Fibroblast of pulmonary artery (primary cell): ENCODE data around the gene MSH3.
"Not testable (repeated sequence)": the region's sequence is repeated elsewhere in the genome, so short reads cannot be mapped to it uniquely, and the experiment has no call there.

ENCODE experiments used
- DNase-seq: peaks from one replicate; pipeline ENCODE4 v3.0.0-alpha.2; 2010; ENCODE audit warnings: low read depth
- H3K4me3 ChIP-seq: replicated peaks from 2 replicates; pipeline ENCODE4 v1.5.1; 2011; ENCODE audit warnings: low read depth, mild to moderate bottlenecking, control low read depth, low read length, moderate library complexity
- CTCF ChIP-seq: IDR thresholded peaks from 2 replicates; pipeline ENCODE4 v1.5.1; 2011; ENCODE audit warnings: mild to moderate bottlenecking, control low read depth, low read length, inconsistent platforms; ENCODE audit errors: missing control alignments

Gene MSH3

GRCh38 chr5:80654054-80654390 lies 430 bp upstream of the MSH3 start:
- no peak for TF ChIP-seq CTCF
- no peak for DNase-seq
- peak overlapping the region; percentile 77 for H3K4me3 ChIP-seq

GRCh38 chr5:80655231-80655774 lies 851 bp downstream of the MSH3 start:
- peak; percentile 30 for DNase-seq
- no peak for TF ChIP-seq CTCF
- H3K4me3 ChIP-seq, result peak overlapping the region; percentile 77

GRCh38 chr5:80656425-80656824 lies 2.0 kb downstream of the MSH3 start:
- DNase-seq, result no peak
- H3K4me3 ChIP-seq, result no peak overlapping the region
- TF ChIP-seq CTCF, result no peak

GRCh38 chr5:80659106-80659505 lies 4.7 kb downstream of the MSH3 start:
- peak; percentile 4 for DNase-seq
- no peak for TF ChIP-seq CTCF

GRCh38 chr5:80660661-80661060 lies 6.2 kb downstream of the MSH3 start:
- H3K4me3 ChIP-seq, result not testable (repeated sequence)

More at GRCh38 chr5:80659106-80659505, 4.7 kb downstream of the MSH3 start:
- H3K4me3 ChIP-seq, result no peak overlapping the region

GRCh38 chr5:80662108-80662507 lies 7.7 kb downstream of the MSH3 start:
- no peak overlapping the region for H3K4me3 ChIP-seq
- DNase-seq, result no peak
- TF ChIP-seq CTCF, result no peak

More at GRCh38 chr5:80660661-80661060, 6.2 kb downstream of the MSH3 start:
- not testable (repeated sequence) for DNase-seq

GRCh38 chr5:80665057-80665456 lies 10.6 kb downstream of the MSH3 start:
- no peak for TF ChIP-seq CTCF
- no peak for DNase-seq
- no peak overlapping the region for H3K4me3 ChIP-seq

- H3K4me3 ChIP-seq, result no peak overlapping the region
- no peak for TF ChIP-seq CTCF
- no peak for DNase-seq
These were observed 12.9 kb downstream of the MSH3 start for GRCh38 chr5:80667384-80667783.
